HG02759 (cell line): ENCODE results near the gene ABTB2.

ENCODE experiments used
- ATAC-seq: cut with Tn5 transposase; IDR thresholded peaks from one replicate; pipeline ENCODE4 v1.9.1; 2021; ENCODE audit warnings: mild to moderate bottlenecking, moderate library complexity; ENCODE audit not compliant: unreplicated experiment

The ABTB2 gene

DNA sequence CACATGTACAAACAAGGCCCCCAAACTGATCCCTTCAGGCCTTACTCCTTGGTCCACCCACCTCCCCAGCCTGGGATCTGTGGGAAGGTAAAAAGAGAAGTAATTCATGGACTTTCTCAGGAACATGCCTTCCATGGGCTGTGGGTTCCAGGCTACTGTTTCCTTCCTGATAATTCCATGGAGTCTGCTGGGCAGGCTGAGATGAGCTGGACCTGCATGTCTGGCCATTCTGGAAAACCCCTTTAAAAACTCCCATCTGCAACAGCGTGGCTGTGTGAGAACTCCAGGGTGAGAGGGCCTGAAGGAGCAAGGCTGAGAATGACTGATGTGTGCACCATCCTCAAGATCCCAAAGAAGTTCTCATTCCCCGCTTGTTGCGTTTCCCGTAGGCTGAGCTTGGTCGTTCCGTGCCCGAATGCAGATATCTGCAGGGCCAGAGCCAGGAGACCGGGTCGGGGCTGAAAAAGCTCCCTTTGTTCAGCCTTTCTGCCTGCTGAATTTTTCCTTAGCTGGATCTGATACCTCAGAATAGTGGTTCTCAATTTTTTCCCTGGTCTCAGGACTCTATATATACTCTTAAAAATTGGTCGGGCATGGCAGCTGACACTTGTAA, 179.5 kb downstream of the ABTB2 start:
- ATAC-seq: no peak

DNA sequence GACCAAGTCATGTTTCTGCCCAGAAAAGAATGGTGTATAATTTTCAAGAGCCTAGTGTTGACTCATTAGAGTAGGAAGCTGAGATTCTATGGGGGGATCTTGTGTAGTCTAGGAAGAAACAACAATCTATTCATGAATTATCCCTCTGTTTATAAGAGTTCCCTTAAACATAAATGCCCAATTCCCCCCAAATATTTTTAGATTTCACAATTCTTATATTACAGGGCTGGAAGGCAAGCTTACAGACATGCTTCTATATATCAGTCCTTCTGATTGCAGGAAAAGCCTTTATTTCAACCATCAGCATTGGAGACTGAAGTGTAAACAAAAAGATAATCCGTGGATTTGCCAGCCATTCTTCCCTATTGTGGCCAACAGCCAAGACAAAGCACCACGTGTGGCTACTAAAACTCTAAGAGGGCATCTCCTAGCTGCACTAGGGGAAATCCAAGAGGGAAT, 181.0 kb downstream of the ABTB2 start:
- ATAC-seq: no peak

GRCh38 chr11:34175284-34176019, 182.4 kb downstream of the ABTB2 start:
- no peak for ATAC-seq

DNA sequence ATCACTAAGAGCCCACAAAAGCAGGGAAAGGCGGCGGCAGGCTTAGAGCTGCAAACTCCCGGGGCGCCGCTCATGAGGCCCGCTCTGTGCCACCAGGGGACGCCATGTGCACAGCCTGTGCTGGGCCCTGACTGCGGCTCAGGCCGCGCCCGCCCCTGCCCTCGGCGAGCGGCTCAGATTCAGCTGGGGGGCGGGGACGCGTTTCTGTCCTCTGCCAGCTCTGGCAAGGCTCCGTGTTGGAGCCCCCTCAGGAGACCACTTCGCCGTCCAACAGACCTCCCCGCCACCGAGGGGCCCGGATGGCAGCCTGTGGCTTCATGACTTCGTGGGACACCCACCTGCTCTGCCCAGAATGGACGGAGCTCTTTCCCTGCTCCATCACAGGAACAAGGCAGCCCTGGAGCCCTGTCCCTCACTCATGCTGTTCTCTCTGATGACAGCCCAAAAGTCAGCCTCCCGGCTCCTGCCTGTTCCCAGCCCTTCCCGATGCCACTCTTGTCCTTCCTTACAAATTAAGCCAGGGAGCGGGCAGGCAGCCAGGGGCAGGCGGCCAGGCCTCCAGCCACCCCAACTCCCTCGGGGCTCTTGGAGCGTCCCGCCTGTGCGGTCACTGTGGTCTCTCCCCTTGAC, 183.3 kb downstream of the ABTB2 start:
- ATAC-seq: peak; percentile 87

DNA sequence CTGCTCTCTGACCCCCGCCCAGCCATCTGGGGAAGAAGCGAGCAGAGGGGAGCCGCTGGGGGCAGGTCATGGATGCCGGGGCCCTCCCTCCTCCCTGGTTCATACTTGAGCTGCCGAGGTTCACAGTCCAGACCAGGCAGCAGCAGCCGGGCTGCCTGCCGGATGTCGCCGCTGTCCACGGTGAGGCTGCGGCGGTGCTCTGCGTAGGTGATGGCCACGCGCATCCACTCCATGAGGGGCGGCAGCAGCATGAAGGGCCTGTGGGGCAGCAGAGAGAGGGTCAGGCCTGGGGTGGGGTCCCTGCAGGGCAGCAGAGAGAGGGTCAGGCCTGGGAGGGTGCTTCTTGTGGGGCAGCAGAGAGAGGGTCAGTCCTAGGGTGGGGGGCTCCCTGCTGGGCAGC, 184.8 kb downstream of the ABTB2 start:
- no peak for ATAC-seq

GRCh38 chr11:34169686-34170085, 188.1 kb downstream of the ABTB2 start:
- ATAC-seq: no peak

DNA sequence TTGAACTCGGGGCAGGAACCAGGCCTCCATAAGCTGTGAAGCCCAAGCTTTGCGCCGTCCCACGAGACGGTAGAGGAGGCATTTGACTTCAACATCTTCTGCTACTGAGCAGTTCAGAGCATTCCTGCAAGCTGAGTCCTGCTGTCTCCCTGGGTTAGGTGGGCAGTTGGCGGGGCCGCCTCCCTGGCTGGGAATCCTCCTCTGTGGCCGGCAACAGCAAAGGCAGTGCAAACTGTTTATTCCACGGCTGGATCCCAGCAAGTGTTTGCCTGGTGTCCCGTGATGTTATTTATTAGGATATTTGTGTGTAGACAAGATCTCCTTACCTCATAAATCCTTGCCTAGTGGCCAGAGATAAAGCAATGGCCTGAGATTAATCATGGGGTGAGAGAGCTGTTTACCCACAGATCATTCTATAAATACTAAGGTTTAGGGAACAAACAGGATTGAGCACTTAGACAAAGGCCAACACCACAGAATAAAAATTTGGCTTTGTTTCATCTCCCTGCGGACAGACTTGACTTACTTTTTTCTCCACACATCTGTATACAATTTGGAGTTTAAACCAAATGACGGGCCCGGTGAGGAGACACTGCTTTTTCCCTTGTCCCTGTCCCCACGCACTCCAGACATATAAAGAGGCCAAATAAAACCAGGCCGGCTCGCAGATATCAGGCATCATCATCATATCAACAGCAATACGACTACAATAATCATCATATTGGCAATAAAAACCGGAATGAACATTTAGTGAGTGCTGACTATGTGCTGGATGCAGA, 189.0 kb downstream of the ABTB2 start:
- ATAC-seq: no peak

- no peak for ATAC-seq
These were observed 189.8 kb downstream of the ABTB2 start for GRCh38 chr11:34167961-34168360.

- no peak for ATAC-seq
These were observed 190.7 kb downstream of the ABTB2 start for GRCh38 chr11:34166806-34167740.

- ATAC-seq: no peak
These were observed 191.8 kb downstream of the ABTB2 start for GRCh38 chr11:34165786-34166555.

DNA sequence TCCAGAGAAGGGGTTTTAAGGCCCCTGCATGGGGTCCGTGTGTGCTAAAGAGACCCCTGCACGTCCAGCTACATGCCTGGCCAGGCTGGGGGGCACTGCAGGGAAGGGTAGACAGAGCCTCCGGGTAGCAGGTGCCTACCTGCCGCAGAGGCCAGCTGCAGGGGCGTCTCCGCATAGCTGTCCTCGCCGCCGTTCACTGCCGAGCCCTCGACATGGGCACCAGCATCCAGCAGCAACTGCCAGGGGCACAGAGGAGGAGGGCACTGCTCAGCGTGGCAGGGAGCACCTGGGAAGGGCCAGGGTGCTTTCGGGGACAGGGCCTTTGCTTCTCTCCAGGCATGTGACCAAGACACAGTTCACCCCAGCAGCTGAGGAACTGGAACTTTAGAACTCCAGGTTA, 192.7 kb downstream of the ABTB2 start:
- ATAC-seq: no peak

- no peak for ATAC-seq
These were observed 195.0 kb downstream of the ABTB2 start for GRCh38 chr11:34162856-34163255.

DNA sequence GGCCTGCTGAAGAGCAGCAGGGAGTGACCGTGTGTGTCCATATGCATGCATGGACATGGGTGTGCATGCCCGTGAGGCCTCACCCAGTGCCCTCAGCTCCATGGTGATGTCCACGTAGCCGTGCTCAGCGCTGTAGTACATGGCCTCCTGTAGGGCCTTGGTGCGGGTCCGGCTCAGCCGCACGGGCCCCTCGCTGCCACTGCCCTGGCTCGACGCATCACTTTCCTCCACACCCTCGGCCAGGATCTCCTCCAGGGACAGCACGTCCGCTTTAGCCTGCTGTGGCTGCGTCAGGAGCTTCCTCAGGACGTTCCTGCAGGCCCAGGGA, 195.4 kb downstream of the ABTB2 start:
- ATAC-seq: no peak

- no peak for ATAC-seq
These were observed 195.9 kb downstream of the ABTB2 start for GRCh38 chr11:34161812-34162492.

DNA sequence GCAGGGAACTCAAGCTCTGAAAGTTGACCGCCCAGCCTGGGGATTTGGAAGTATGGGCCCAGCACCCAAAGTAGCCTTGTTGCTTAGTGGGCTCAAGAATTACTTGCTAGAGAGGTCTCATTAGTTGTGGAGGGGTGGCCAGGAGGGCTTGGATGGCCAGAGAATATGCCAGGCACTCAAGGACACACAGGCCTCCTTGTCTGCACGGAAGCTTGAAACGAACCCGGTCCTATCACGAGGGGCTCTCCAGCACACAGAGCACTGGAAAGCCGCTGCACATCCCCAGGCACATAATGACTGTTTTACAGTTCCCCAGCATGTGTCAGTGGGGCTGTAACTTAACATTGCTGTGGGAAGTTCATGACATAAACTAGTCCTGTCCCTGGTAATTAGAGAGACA, 196.4 kb downstream of the ABTB2 start:
- ATAC-seq: no peak

DNA sequence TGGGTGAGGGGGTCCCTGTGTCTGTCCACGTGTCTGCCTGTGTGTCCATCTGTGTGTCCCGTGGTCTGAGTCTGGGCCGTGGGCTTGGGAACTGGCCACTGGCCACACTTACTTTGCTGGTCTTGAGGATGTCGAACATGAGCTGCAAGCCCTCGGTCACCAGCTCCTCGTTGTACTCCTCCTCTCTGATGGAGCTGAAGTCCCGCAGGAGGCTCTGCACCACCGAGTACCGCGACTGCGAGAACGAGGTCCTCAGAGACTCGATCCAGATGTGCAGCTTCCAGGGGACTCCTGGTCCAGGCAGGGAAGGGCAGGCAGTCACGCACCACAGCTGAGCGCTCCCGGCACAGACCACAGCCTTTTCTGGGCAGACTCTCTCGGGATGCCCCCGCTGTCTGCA, 197.0 kb downstream of the ABTB2 start:
- no peak for ATAC-seq

GRCh38 chr11:34160049-34160721, 197.6 kb downstream of the ABTB2 start:
- no peak for ATAC-seq

DNA sequence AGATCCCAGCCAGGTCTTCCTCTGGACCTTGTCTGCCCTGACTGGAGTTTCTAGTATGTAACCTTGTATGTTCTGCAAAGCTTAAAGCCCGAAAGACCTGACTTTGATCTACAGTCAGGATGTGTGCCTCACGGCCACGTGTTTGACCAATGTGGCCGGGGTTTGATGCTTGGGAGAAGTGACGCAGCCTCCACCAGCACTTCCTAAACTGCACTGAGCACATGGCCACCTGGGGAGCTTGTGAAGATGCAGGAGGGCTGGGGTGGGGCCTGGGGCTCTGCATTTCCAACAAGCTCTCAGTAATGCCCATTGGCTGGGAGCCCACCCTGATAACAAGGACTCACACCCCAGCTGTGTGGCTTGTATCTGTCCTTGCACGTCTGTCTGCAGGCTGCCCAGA, 199.1 kb downstream of the ABTB2 start:
- ATAC-seq: no peak

- no peak for ATAC-seq
These were observed 200.6 kb downstream of the ABTB2 start for GRCh38 chr11:34157163-34157562.
